Transverse colon (tissue), 3 donors: Measurements from ENCODE around the gene MFN1.
"Not testable (repeated sequence)": the region's sequence is repeated elsewhere in the genome, so short reads cannot be mapped to it uniquely, and the experiment has no call there.

Source experiments
- CTCF ChIP-seq, 5 experiments: fragments of 200-600 bp in 3 of 5; fragments of 450-650 bp in 2 of 5; sonication (generic) in 3 of 5; IDR thresholded peaks; 1 replicate in 2 of 5; 2 replicates in 3 of 5; pipeline ENCODE4 v1.5.1; 2016 to 2017; ENCODE audit warnings: antibody characterized with exemption in 5 of 5, inconsistent platforms in 3 of 5, mild to moderate bottlenecking in 2 of 5, moderate library complexity in 1 of 5
- POLR2A ChIP-seq: fragments of 450-650 bp; IDR thresholded peaks from one replicate; pipeline ENCODE4 v1.6.1; 2016; ENCODE audit warnings: antibody characterized with exemption, mild to moderate bottlenecking, moderate library complexity

GRCh38 chr3:179307362-179307761 is 40.1 kb upstream of the MFN1 start:
- not testable (repeated sequence) for TF ChIP-seq CTCF (IDR thresholded peaks at IDR 0.05); POLR2A
